A673 (cell line): ENCODE measurements around the gene WNT16. TPM values are rescaled to one million over a fixed set of nuclear protein-coding genes. Genes with fewer than 3 reads are reported as not detected.
"Not testable (repeated sequence)": the region's sequence is repeated elsewhere in the genome, so short reads cannot be mapped to it uniquely, and the experiment has no call there.

Experiments used
- BruUV-seq: library from RNA; stranded (reverse); fragments of 400-500 nt; replicated peaks from 2 replicates; lab custom pipeline; 2021; lab: Mats Ljungman, UMichigan
- CTCF ChIA-PET: fragments of 300-600 bp; sonication (Branson Sonifier 250); formaldehyde crosslinking; loops from one replicate; lab custom pipeline; 2022; ENCODE audit warnings: antibody characterized with exemption; lab: Charles Lee
- POLR2A ChIA-PET: fragments of 300-600 bp; sonication (Branson Sonifier 250); formaldehyde crosslinking; loops from one replicate; lab custom pipeline; 2022; ENCODE audit warnings: antibody characterized with exemption; ENCODE audit not compliant: low non-redundant PET; lab: Charles Lee
- DNase-seq: peaks from one replicate; pipeline ENCODE4 v3.0.0-alpha.2; 2015; ENCODE audit warnings: low spot score
- H3K27ac ChIP-seq: fragments of 200-600 bp; sonication (generic); 2 replicates; pipeline ENCODE4 v1.5.1; 2016; ENCODE audit warnings: mixed run types, low read depth, mild to moderate bottlenecking, mixed read lengths, antibody characterized with exemption, low read length; ENCODE audit not compliant: poor library complexity, severe bottlenecking
- H3K27me3 ChIP-seq: fragments of 200-600 bp; sonication (generic); replicated peaks from 2 replicates; pipeline ENCODE4 v1.6.1; 2017; ENCODE audit warnings: mixed run types, low read depth, mild to moderate bottlenecking, mixed read lengths, antibody characterized with exemption, low read length; ENCODE audit not compliant: insufficient read depth, poor library complexity
- H3K36me3 ChIP-seq: fragments of 200-600 bp; sonication (generic); 2 replicates; pipeline ENCODE4 v1.6.1; 2016; ENCODE audit warnings: mixed run types, mild to moderate bottlenecking, mixed read lengths, antibody characterized with exemption, low read length; ENCODE audit not compliant: insufficient read depth, poor library complexity, severe bottlenecking
- H3K4me1 ChIP-seq: fragments of 200-600 bp; sonication (generic); 2 replicates; pipeline ENCODE4 v1.6.1; 2017; ENCODE audit warnings: mixed run types, mild to moderate bottlenecking, mixed read lengths, antibody characterized with exemption, low read length; ENCODE audit not compliant: insufficient read depth, poor library complexity, severe bottlenecking
- H3K4me3 ChIP-seq: fragments of 200-600 bp; sonication (generic); 2 replicates; pipeline ENCODE4 v1.5.1; 2016; ENCODE audit warnings: low read depth, mixed run types, mild to moderate bottlenecking, mixed read lengths, low read length; ENCODE audit not compliant: poor library complexity, severe bottlenecking
- H3K9me3 ChIP-seq: fragments of 200-600 bp; sonication (generic); 2 replicates; pipeline ENCODE4 v1.6.1; 2016; ENCODE audit warnings: mixed run types, low read depth, mild to moderate bottlenecking, mixed read lengths, antibody characterized with exemption, low read length; ENCODE audit not compliant: poor library complexity, severe bottlenecking
- CTCF ChIP-seq: fragments of 300-800, 200-600 bp; sonication (generic); conservative IDR thresholded peaks from 2 replicates; pipeline ENCODE4 v1.5.1; 2017; ENCODE audit warnings: low read depth, mild to moderate bottlenecking, antibody characterized with exemption, low read length, moderate library complexity, mixed read lengths
- EZH2 ChIP-seq: fragments of 200-600 bp; sonication (generic); IDR thresholded peaks from 2 replicates; pipeline ENCODE4 v1.6.1; 2017; ENCODE audit warnings: borderline replicate concordance, low read depth, mild to moderate bottlenecking, mixed read lengths, antibody characterized with exemption, low read length; ENCODE audit not compliant: poor library complexity, severe bottlenecking
- intact Hi-C: fragments of 100-400 bp; cut with micrococcal nuclease; formaldehyde crosslinking; loops from one replicate; pipeline ENCODE4 v1.10.0; 2022; ENCODE audit not compliant: unreplicated experiment
- total RNA-seq: library from RNA; stranded (reverse); gene quantifications from 2 replicates; pipeline ENCODE4 v1.2.3, GENCODE V29; 2021

The WNT16 gene
- total RNA-seq, 1 experiment from 2014 or later = not detected

- H3K9me3 ChIP-seq = no peaks in the 10 kb centered on the region
- no TSS peak for BruUV-seq
- ChIA-PET POLR2A (no interaction called here), CTCF (no interaction called here)
- no peaks in the 10 kb centered on the region for H3K36me3 ChIP-seq
- no peak for TF ChIP-seq EZH2
- TF ChIP-seq CTCF = no peak
- DNase-seq = peak; percentile 90
- H3K27ac ChIP-seq = no peak overlapping the region
- no peaks in the 10 kb centered on the region for H3K27me3 ChIP-seq
- intact Hi-C loops = no loop called here
- H3K4me3 ChIP-seq = no peak overlapping the region
- peaks cover 18% of the 10 kb centered on the region for H3K4me1 ChIP-seq
These were observed 14.8 kb upstream of the WNT16 start for GRCh38 chr7:121313793-121314676.

GRCh38 chr7:121315170-121315569 is 13.6 kb upstream of the WNT16 start:
- H3K4me1 ChIP-seq = peaks cover 18% of the 10 kb centered on the region
- CTCF ChIA-PET, BruUV-seq, H3K36me3 ChIP-seq, POLR2A ChIA-PET, H3K27me3 ChIP-seq, intact Hi-C loops, H3K9me3 ChIP-seq, H3K27ac ChIP-seq, H3K4me3 ChIP-seq, DNase-seq: not testable (repeated sequence)

GRCh38 chr7:121322460-121322859 is 6.3 kb upstream of the WNT16 start:
- H3K4me1 ChIP-seq = no peaks in the 10 kb centered on the region
- DNase-seq = no peak
- no peak for TF ChIP-seq EZH2
- TF ChIP-seq CTCF = no peak
- intact Hi-C loops = no loop called here
- no peaks in the 10 kb centered on the region for H3K36me3 ChIP-seq
- H3K9me3 ChIP-seq = no peaks in the 10 kb centered on the region
- ChIA-PET POLR2A (no interaction called here), CTCF (no interaction called here)
- H3K4me3 ChIP-seq = no peak overlapping the region
- no TSS peak for BruUV-seq
- H3K27me3 ChIP-seq = peaks cover 27% of the 10 kb centered on the region
- H3K27ac ChIP-seq = no peak overlapping the region
